Measurements from ENCODE around the gene MARCHF3.

GRCh38 chr5:127068493-127069214 is 38.3 kb upstream of the MARCHF3 start:
- TF ChIP-seq, protein P1, sequence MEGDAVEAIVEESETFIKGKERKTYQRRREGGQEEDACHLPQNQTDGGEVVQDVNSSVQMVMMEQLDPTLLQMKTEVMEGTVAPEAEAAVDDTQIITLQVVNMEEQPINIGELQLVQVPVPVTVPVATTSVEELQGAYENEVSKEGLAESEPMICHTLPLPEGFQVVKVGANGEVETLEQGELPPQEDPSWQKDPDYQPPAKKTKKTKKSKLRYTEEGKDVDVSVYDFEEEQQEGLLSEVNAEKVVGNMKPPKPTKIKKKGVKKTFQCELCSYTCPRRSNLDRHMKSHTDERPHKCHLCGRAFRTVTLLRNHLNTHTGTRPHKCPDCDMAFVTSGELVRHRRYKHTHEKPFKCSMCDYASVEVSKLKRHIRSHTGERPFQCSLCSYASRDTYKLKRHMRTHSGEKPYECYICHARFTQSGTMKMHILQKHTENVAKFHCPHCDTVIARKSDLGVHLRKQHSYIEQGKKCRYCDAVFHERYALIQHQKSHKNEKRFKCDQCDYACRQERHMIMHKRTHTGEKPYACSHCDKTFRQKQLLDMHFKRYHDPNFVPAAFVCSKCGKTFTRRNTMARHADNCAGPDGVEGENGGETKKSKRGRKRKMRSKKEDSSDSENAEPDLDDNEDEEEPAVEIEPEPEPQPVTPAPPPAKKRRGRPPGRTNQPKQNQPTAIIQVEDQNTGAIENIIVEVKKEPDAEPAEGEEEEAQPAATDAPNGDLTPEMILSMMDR (conservative IDR thresholded peaks at IDR 0.05; ENCODE audit: low read length): no peak
- no peak for TF ChIP-seq EZH2phosphoT487 (IDR thresholded peaks at IDR 0.05; ENCODE audit: borderline replicate concordance)

All from Loucy (cell line).